ENCODE measurements around the gene ATP6V0D1. TPM values are rescaled to one million over a fixed set of nuclear protein-coding genes. Genes with fewer than 3 reads are reported as not detected.

The ATP6V0D1 gene
- total RNA-seq, 3 donors from 2014 or later, result 152 to 253 (median 228) TPM

DNA sequence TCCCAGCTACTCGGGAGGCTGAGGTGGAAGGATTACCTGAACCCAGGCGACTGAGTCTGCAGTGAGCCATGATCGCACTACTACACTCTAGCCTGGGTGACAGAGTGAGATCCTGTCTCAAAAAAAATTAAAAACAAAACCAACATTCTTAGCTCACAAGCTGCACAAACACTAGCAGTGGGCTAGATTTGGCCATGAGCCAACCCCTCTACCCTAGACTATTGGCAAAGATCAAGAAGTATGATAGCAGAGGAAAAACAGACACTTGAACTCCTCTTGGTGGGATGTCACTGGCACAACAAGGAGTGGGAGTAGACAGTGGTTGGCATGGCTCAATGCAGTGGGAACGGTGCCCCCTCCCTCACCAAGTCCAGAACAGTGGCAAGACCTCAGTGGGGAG, 28.1 kb upstream of the ATP6V0D1 start:
- ATAC-seq, result no peak

GRCh38 chr16:67506468-67506867, 25.5 kb upstream of the ATP6V0D1 start:
- intact Hi-C loops (cut with DNase I, micrococcal nuclease), result no loop called here
- no peaks in the 10 kb centered on the region for H3K9me3 ChIP-seq
- DNase-seq, result no peak
- no peaks in the 10 kb centered on the region for H3K36me3 ChIP-seq (ENCODE audit: low read depth)
- H3K4me3 ChIP-seq, result no peak overlapping the region
- H3K4me1 ChIP-seq (ENCODE audit: low read depth), result no peaks in the 10 kb centered on the region
- ATAC-seq, result no peak
- TF ChIP-seq, protein P1, sequence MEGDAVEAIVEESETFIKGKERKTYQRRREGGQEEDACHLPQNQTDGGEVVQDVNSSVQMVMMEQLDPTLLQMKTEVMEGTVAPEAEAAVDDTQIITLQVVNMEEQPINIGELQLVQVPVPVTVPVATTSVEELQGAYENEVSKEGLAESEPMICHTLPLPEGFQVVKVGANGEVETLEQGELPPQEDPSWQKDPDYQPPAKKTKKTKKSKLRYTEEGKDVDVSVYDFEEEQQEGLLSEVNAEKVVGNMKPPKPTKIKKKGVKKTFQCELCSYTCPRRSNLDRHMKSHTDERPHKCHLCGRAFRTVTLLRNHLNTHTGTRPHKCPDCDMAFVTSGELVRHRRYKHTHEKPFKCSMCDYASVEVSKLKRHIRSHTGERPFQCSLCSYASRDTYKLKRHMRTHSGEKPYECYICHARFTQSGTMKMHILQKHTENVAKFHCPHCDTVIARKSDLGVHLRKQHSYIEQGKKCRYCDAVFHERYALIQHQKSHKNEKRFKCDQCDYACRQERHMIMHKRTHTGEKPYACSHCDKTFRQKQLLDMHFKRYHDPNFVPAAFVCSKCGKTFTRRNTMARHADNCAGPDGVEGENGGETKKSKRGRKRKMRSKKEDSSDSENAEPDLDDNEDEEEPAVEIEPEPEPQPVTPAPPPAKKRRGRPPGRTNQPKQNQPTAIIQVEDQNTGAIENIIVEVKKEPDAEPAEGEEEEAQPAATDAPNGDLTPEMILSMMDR (IDR thresholded peaks at IDR 0.05), result no peak

More for the DNA sequence above, 28.1 kb upstream of the ATP6V0D1 start:
- DNase-seq, result no peak
- Histone ChIP-seq H3K4me3 (no peak overlapping the region), H3K4me1 (ENCODE audit: low read depth) (peaks cover under 1% of the 10 kb centered on the region), H3K9me3 (no peaks in the 10 kb centered on the region), H3K36me3 (ENCODE audit: low read depth) (no peaks in the 10 kb centered on the region)
- intact Hi-C loops (cut with DNase I, micrococcal nuclease), result no loop called here
- TF ChIP-seq, protein P1 (IDR thresholded peaks at IDR 0.05), result no peak

DNA sequence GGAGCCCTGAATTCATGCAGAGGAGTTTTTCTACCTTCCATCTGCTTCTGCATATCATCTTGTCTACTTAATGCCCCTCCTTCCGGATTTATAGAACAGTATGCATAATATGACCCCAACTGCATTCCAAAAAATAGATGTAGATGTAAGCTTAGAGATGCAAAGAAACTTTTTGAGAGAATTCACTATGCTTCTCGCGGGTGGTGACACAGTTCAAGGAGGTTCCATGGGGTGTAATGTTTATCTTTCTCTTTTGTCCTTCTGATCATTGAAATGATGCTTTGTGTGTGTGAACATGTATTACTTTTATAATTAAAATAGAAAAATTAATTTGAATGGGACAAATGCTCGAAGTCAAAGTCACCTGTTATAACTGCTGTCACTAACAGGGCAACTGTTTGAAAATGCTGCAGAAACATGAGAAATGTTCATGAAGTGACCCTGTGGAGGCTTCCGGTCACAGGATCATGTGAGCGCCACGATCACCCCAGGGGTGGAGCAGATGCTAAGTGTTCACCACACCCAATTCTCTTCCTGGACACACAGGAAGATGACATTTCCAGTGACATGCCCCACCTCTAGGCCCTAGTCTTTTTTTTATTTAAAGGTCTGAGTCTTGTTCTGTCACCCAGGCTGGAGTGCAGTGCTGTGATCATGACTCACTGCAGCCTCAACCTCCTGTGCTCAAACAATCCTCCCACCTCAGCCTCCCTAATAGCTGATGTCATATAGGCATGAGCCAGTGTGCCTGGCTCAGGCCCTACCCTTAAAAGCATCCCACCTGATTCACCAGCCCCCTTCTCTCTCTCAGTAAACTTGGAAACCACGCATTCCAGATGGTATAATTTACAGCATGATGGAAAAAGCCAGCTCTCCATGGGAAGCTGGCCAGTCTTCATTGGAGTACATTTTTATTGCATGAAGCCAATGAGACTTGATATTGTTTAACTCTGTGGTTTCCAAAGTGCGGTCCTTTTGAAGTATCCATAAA, 23.4 kb upstream of the ATP6V0D1 start:
- H3K4me1 ChIP-seq (ENCODE audit: low read depth), result no peaks in the 10 kb centered on the region
- no peaks in the 10 kb centered on the region for H3K36me3 ChIP-seq (ENCODE audit: low read depth)
- no peaks in the 10 kb centered on the region for H3K9me3 ChIP-seq
- DNase-seq, result peak; percentile 56 to 83 (median 70)
- intact Hi-C loops (cut with DNase I, micrococcal nuclease), result no loop called here
- TF ChIP-seq, protein P1 (IDR thresholded peaks at IDR 0.05), result no peak
- H3K4me3 ChIP-seq, result no peak overlapping the region
- ATAC-seq, result peak; percentile 98

DNA sequence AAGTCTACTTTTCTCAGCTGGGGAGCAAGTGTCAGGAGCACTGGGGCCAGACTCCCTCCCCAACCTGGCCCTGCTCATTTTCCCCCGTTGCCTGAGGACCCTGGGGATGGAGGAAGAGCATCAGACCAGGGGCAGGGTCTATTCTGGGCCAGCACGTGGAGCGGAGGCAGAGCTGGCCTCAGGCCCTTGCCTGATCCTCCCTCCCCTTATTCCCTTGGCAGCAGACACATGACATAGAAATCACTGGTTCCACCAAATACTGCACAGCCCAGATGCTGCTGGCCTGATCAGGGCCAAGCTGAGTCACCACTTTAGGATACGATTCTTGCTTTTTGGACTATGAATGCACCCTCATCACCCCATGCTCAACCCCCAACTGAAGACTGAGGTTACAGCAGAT, 18.1 kb upstream of the ATP6V0D1 start:
- intact Hi-C loops (cut with DNase I, micrococcal nuclease), result no loop called here
- DNase-seq (no peak), ATAC-seq (peak; percentile 14)
- no peak overlapping the region for H3K4me3 ChIP-seq
- no peaks in the 10 kb centered on the region for H3K36me3 ChIP-seq (ENCODE audit: low read depth)
- H3K4me1 ChIP-seq (ENCODE audit: low read depth), result no peaks in the 10 kb centered on the region
- TF ChIP-seq, protein P1 (IDR thresholded peaks at IDR 0.05), result no peak
- H3K9me3 ChIP-seq, result no peaks in the 10 kb centered on the region

GRCh38 chr16:67490335-67491096, 9.6 kb upstream of the ATP6V0D1 start:
- DNase-seq, result no peak
- ATAC-seq, result no peak
- intact Hi-C loops (cut with DNase I, micrococcal nuclease), result no loop called here
- H3K4me1 ChIP-seq (ENCODE audit: low read depth), result no peaks in the 10 kb centered on the region
- TF ChIP-seq, protein P1 (IDR thresholded peaks at IDR 0.05), result no peak
- no peak overlapping the region for H3K4me3 ChIP-seq
- H3K9me3 ChIP-seq, result no peaks in the 10 kb centered on the region
- H3K36me3 ChIP-seq (ENCODE audit: low read depth), result no peaks in the 10 kb centered on the region

Measured in mucosa of descending colon (tissue), 3 donors.